ENCODE data around the gene GOLGA6C. TPM values are rescaled to one million over a fixed set of nuclear protein-coding genes. Genes with fewer than 3 reads are reported as not detected.
A peak's percentile ranks its signal among the peaks of the same experiment; 100 is the strongest.
"Not testable (repeated sequence)": the region's sequence is repeated elsewhere in the genome, so short reads cannot be mapped to it uniquely, and the experiment has no call there.

The GOLGA6C gene
- total RNA-seq, 4 donors from 2014 or later: 0.17 to 0.41 TPM; not detected in 2

- peak in 3 of 5 experiments; percentile 37 to 65 (median 44) for TF ChIP-seq CTCF (IDR thresholded peaks at IDR 0.05 in 4 of 5, conservative IDR thresholded peaks at IDR 0.05 in 1 of 5)
- H3K36me3 ChIP-seq; in situ Hi-C loops (cut with MboI; ENCODE audit: low sequenced_read_pairs in 4 of 4); H3K27ac ChIP-seq; H3K4me1 ChIP-seq; H3K27me3 ChIP-seq; ATAC-seq; H3K9me3 ChIP-seq; intact Hi-C loops (cut with DNase I; ENCODE audit: low total_unique reads); H3K4me3 ChIP-seq: not testable (repeated sequence)
- DNase-seq: peak in 1 of 2 donors; percentile 30
Measured at GRCh38 chr15:75299311-75299688, 41.2 kb downstream of the GOLGA6C start.

GRCh38 chr15:75300026-75300425, 41.9 kb downstream of the GOLGA6C start:
- intact Hi-C loops (cut with DNase I; ENCODE audit: low total_unique reads); in situ Hi-C loops (cut with MboI; ENCODE audit: low sequenced_read_pairs in 4 of 4); H3K4me3 ChIP-seq; H3K9me3 ChIP-seq; ATAC-seq; H3K27ac ChIP-seq; H3K27me3 ChIP-seq; H3K36me3 ChIP-seq; DNase-seq; H3K4me1 ChIP-seq: not testable (repeated sequence)

GRCh38 chr15:75302318-75302717, 44.2 kb downstream of the GOLGA6C start:
- in situ Hi-C loops (cut with MboI; ENCODE audit: low sequenced_read_pairs in 4 of 4): no loop called here
- ATAC-seq: no peak
- no peak for DNase-seq

GRCh38 chr15:75302753-75303152, 44.6 kb downstream of the GOLGA6C start:
- ATAC-seq; DNase-seq; intact Hi-C loops (cut with DNase I; ENCODE audit: low total_unique reads): not testable (repeated sequence)

More at GRCh38 chr15:75302318-75302717, 44.2 kb downstream of the GOLGA6C start:
- Histone ChIP-seq H3K4me1 (no peaks in the 10 kb centered on the region), H3K9me3 (no peaks in the 10 kb centered on the region), H3K27me3 (peaks cover 0 to 13% (median 12%) of the 10 kb centered on the region in 3 donors), H3K4me3 (no peak overlapping the region), H3K27ac (no peak overlapping the region), H3K36me3 (no peaks in the 10 kb centered on the region)
- intact Hi-C loops (cut with DNase I; ENCODE audit: low total_unique reads): no loop called here
- no peak for TF ChIP-seq CTCF (IDR thresholded peaks at IDR 0.05 in 4 of 5, conservative IDR thresholded peaks at IDR 0.05 in 1 of 5)
- no peak for TF ChIP-seq POLR2A (IDR thresholded peaks at IDR 0.05)

GRCh38 chr15:75306188-75306587, 48.1 kb downstream of the GOLGA6C start:
- no peak for ATAC-seq
- no peaks in the 10 kb centered on the region for H3K9me3 ChIP-seq
- no peak overlapping the region for H3K27ac ChIP-seq
- no peak overlapping the region for H3K4me3 ChIP-seq
- TF ChIP-seq POLR2A (IDR thresholded peaks at IDR 0.05) (no peak), CTCF (IDR thresholded peaks at IDR 0.05 in 4 of 5, conservative IDR thresholded peaks at IDR 0.05 in 1 of 5) (no peak)
- intact Hi-C loops (cut with DNase I; ENCODE audit: low total_unique reads) (no loop called here), in situ Hi-C loops (cut with MboI; ENCODE audit: low sequenced_read_pairs in 4 of 4) (no loop called here)
- H3K4me1 ChIP-seq: no peaks in the 10 kb centered on the region
- H3K36me3 ChIP-seq: no peaks in the 10 kb centered on the region
- no peak for DNase-seq
- peaks cover 7 to 23% (median 16%) of the 10 kb centered on the region in 3 donors for H3K27me3 ChIP-seq

More at GRCh38 chr15:75302753-75303152, 44.6 kb downstream of the GOLGA6C start:
- H3K4me1 ChIP-seq; H3K4me3 ChIP-seq; H3K27ac ChIP-seq; H3K9me3 ChIP-seq; in situ Hi-C loops (cut with MboI; ENCODE audit: low sequenced_read_pairs in 4 of 4); H3K36me3 ChIP-seq: not testable (repeated sequence)
- H3K27me3 ChIP-seq: peaks cover under 1 to 14% (median 12%) of the 10 kb centered on the region in 3 donors

GRCh38 chr15:75307778-75308390, 49.8 kb downstream of the GOLGA6C start:
- intact Hi-C loops (cut with DNase I; ENCODE audit: low total_unique reads): no loop called here
- peaks cover 7 to 23% (median 16%) of the 10 kb centered on the region in 3 donors for H3K27me3 ChIP-seq
- in situ Hi-C loops (cut with MboI; ENCODE audit: low sequenced_read_pairs in 4 of 4): no loop called here
- H3K4me1 ChIP-seq: no peaks in the 10 kb centered on the region
- no peaks in the 10 kb centered on the region for H3K36me3 ChIP-seq
- H3K4me3 ChIP-seq: no peak overlapping the region
- H3K27ac ChIP-seq: no peak overlapping the region
- no peak for DNase-seq
- no peaks in the 10 kb centered on the region for H3K9me3 ChIP-seq
- no peak for ATAC-seq
- no peak for TF ChIP-seq CTCF (IDR thresholded peaks at IDR 0.05 in 4 of 5, conservative IDR thresholded peaks at IDR 0.05 in 1 of 5)
- TF ChIP-seq POLR2A (IDR thresholded peaks at IDR 0.05): no peak

Data from gastrocnemius medialis (tissue), 4 donors.